Measurements from ENCODE around the gene DUT.

DUT gene

GRCh38 chr15:48334260-48334659, 3.0 kb downstream of the DUT start:
- H3K36me3 ChIP-seq (ENCODE audit: insufficient read depth) = no peaks in the 10 kb centered on the region
- H3K79me2 ChIP-seq (ENCODE audit: insufficient read depth, low read depth) = peaks cover 39% of the 10 kb centered on the region
- H3K27ac ChIP-seq = no peak overlapping the region
- H3K9ac ChIP-seq = no peak overlapping the region
- H3K27me3 ChIP-seq (ENCODE audit: insufficient read depth, low read depth) = no peaks in the 10 kb centered on the region
- no peak for TF ChIP-seq CTCF (conservative IDR thresholded peaks at IDR 0.05; ENCODE audit: low read depth, low read length)
- H3K4me2 ChIP-seq = peak overlapping the region; percentile 87
- H3K4me1 ChIP-seq (ENCODE audit: low read depth, poor library complexity, severe bottlenecking) = peaks cover 39% of the 10 kb centered on the region
- H2AFZ ChIP-seq (ENCODE audit: low read depth) = no peak overlapping the region
- no peak overlapping the region for H3K4me3 ChIP-seq (IDR thresholded peaks at IDR 0.05; ENCODE audit: insufficient read depth, low read depth, low read length)
- H4K20me1 ChIP-seq (ENCODE audit: insufficient read depth) = no peaks in the 10 kb centered on the region

- H3K4me2 ChIP-seq = no peak overlapping the region
- peaks cover 29% of the 10 kb centered on the region for H3K4me1 ChIP-seq (ENCODE audit: low read depth, poor library complexity, severe bottlenecking)
Measured at GRCh38 chr15:48336940-48337339, 5.7 kb downstream of the DUT start.

GRCh38 chr15:48337607-48338006, 6.4 kb downstream of the DUT start:
- no peak for TF ChIP-seq CTCF (conservative IDR thresholded peaks at IDR 0.05; ENCODE audit: low read depth, low read length)
- Histone ChIP-seq H3K36me3 (ENCODE audit: insufficient read depth) (no peaks in the 10 kb centered on the region), H3K4me2 (no peak overlapping the region), H3K4me3 (IDR thresholded peaks at IDR 0.05; ENCODE audit: insufficient read depth, low read depth, low read length) (no peak overlapping the region), H2AFZ (ENCODE audit: low read depth) (no peak overlapping the region), H3K4me1 (ENCODE audit: low read depth, poor library complexity, severe bottlenecking) (peaks cover 29% of the 10 kb centered on the region), H3K79me2 (ENCODE audit: insufficient read depth, low read depth) (peaks cover 18% of the 10 kb centered on the region), H3K9ac (no peak overlapping the region), H3K27ac (no peak overlapping the region), H4K20me1 (ENCODE audit: insufficient read depth) (no peaks in the 10 kb centered on the region), H3K27me3 (ENCODE audit: insufficient read depth, low read depth) (no peaks in the 10 kb centered on the region)

More at GRCh38 chr15:48336940-48337339, 5.7 kb downstream of the DUT start:
- Histone ChIP-seq H3K27ac (no peak overlapping the region), H4K20me1 (ENCODE audit: insufficient read depth) (no peaks in the 10 kb centered on the region), H3K9ac (no peak overlapping the region), H3K27me3 (ENCODE audit: insufficient read depth, low read depth) (no peaks in the 10 kb centered on the region), H3K4me3 (IDR thresholded peaks at IDR 0.05; ENCODE audit: insufficient read depth, low read depth, low read length) (no peak overlapping the region), H2AFZ (ENCODE audit: low read depth) (no peak overlapping the region), H3K36me3 (ENCODE audit: insufficient read depth) (no peaks in the 10 kb centered on the region), H3K79me2 (ENCODE audit: insufficient read depth, low read depth) (peaks cover 23% of the 10 kb centered on the region)
- TF ChIP-seq CTCF (conservative IDR thresholded peaks at IDR 0.05; ENCODE audit: low read depth, low read length) = peak; percentile 57

- no peak for TF ChIP-seq CTCF (conservative IDR thresholded peaks at IDR 0.05; ENCODE audit: low read depth, low read length)
- Histone ChIP-seq H3K9ac (no peak overlapping the region), H3K36me3 (ENCODE audit: insufficient read depth) (no peaks in the 10 kb centered on the region), H2AFZ (ENCODE audit: low read depth) (no peak overlapping the region), H3K27ac (no peak overlapping the region), H3K79me2 (ENCODE audit: insufficient read depth, low read depth) (no peaks in the 10 kb centered on the region), H3K27me3 (ENCODE audit: insufficient read depth, low read depth) (no peaks in the 10 kb centered on the region), H3K4me2 (no peak overlapping the region), H4K20me1 (ENCODE audit: insufficient read depth) (no peaks in the 10 kb centered on the region), H3K4me3 (IDR thresholded peaks at IDR 0.05; ENCODE audit: insufficient read depth, low read depth, low read length) (no peak overlapping the region), H3K4me1 (ENCODE audit: low read depth, poor library complexity, severe bottlenecking) (peaks cover 9% of the 10 kb centered on the region)
Measured at GRCh38 chr15:48340111-48340510, 8.9 kb downstream of the DUT start.
